Stimulated activated CD4-positive, alpha-beta T cell treated with anti-CD3 and anti-CD28 coated beads, TNF-alpha, amount 100 ng/mL, for 24 hours (primary cell): ENCODE measurements around the gene NOTCH4.

ENCODE experiments used
- DNase-seq, 3 experiments: peaks; one replicate each; pipeline ENCODE4 v3.0.0-alpha.2; 2020; ENCODE audit warnings: low read depth in 3 of 3

Gene NOTCH4

DNA sequence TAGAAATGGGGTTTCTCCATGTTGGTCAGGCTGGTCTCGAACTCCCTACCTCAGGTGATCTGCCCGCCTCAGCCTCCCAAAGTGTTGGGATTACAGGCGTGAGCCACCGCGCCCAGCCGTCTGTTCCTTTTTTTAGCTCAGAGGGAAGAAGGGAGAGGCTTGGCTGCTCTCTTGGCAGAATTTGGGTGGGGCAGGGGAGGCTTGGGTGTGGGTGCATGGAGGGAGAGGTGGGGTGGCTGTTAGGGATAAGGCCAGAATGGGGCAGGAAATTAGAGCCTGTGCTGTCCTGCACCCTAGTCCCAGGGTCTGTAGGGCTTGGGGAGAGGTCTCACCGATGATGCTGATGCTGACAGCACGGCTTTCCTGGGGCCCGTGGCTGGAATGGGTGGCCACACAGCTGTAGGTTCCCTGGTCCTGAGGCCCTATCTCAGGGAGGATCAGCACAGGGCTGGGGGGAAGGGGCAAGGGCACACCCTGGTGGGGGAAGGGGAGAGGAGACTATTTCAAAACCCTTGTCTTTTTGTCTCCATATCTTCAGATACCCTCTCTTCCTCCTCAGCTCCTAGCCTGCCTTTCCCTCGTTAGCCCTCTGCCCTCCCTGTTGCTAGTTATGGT, 41.8 kb downstream of the NOTCH4 start:
- no peak for DNase-seq

- no peak for DNase-seq
Observed at GRCh38 chr6:32181148-32181702, 42.6 kb downstream of the NOTCH4 start.

- DNase-seq, result no peak
Observed at GRCh38 chr6:32179766-32180405, 44.0 kb downstream of the NOTCH4 start.

DNA sequence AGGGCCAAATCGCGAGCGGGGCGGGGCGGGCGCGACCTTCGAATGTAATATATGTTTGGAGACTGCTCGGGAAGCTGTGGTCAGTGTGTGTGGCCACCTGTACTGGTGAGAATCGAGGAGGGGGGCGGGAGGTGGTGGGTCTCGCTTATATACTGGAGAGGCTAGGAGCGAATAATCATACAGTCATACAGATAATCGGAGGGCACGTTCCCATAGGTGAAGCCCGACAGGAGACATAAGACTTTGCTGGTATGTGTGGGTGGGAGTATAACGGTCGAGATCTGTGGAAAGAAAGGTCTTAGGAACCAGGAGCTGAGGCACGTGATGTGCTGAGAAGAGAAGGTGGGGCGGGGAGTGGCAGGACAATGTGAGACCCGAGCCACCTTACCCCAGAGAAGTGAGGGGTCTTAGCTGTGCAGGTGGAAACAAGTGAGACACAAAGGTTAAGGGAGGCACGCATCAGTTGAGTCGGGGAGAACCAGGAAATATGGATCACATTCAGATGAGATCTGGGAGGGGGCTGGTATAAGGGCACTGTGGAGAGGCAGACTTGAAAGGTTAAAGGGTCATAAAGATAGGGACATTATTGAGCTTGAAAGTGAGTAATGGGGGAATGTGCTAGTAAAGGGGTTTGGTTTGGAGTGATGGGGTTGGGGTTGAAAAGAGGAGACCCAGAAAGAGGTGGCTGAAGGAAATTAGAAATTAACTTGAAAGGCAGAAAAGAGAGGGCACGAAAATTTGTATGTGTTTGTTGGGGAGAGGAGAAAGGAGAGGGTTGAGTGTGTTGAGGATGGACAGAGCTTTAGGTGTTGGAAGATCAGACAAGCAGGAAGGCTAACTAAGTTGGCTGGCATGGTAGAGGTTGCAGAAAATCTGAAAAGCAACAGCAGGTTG, 45.1 kb downstream of the NOTCH4 start:
- DNase-seq, result no peak

GRCh38 chr6:32177788-32178546, 45.9 kb downstream of the NOTCH4 start, which contains the start of gene RNF5:
Gene RNF5, plus strand, starts transcription at chr6:32178405. Its CDS starts 107 bp downstream, at chr6:32178512.
- DNase-seq, result peak; percentile 81 to 92 (median 88)

DNA sequence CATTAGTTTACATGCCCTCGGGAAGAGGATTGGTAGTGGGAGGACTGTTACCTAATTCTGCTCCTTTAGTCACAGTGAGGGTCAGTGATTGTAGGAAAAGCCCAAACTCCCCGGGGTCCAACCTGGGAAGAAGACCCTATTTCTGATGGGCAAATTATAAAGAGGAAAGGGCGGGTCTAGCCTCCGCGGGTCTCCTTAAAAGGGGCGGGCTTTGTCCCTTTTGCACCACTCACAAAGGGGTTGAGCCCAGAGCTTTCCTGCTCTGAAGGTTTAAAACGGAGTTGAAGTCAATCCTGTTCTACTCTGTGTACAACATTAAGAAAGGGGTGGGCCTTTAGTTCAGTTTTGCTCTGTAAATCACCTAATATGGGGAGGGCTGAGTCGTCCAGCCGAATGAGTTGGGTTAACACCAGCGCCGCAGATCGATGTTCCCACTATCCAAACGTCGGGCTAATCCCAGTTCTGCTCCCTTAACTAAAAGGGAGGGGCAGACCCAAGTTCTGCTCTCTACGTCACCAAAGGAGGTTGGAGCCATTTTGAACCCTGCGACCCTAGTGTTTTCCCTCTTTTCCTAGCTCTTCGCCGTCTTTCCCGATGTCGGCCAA, 46.6 kb downstream of the NOTCH4 start:
- DNase-seq, result no peak

- no peak for DNase-seq
Observed at GRCh38 chr6:32176476-32177182, 47.2 kb downstream of the NOTCH4 start.

GRCh38 chr6:32175711-32176475, 48.0 kb downstream of the NOTCH4 start, which contains the start of gene AGPAT1:
Gene AGPAT1, minus strand, starts transcription at chr6:32176084. Its CDS starts 4,588 bp downstream, at chr6:32171496.
- peak; percentile 92 to 98 (median 94) for DNase-seq

DNA sequence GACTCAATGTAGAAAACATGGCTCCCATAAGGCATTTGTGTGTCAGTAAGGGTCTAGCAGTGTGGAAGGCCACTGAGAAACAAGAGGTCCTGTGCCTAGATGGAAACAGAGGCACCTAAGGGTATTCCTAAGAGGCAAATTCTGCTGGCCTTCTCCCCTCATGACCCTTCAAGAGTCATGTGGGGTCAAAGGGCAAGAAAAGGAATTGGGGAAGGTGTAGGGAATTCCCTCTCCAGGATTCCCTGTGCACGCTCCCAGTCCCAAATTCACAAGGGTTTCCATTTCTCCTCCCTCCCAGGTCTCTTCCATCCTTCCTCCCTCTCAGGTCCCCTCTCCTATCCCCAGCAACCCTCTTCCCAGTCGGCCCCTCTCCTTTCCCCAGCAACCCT, 48.6 kb downstream of the NOTCH4 start:
- no peak for DNase-seq

- no peak for DNase-seq
Observed at GRCh38 chr6:32174416-32174815, 49.5 kb downstream of the NOTCH4 start.

- no peak for DNase-seq
Observed at GRCh38 chr6:32173051-32173727, 50.7 kb downstream of the NOTCH4 start.

- no peak for DNase-seq
Observed at GRCh38 chr6:32171234-32171633, 52.6 kb downstream of the NOTCH4 start.

DNA sequence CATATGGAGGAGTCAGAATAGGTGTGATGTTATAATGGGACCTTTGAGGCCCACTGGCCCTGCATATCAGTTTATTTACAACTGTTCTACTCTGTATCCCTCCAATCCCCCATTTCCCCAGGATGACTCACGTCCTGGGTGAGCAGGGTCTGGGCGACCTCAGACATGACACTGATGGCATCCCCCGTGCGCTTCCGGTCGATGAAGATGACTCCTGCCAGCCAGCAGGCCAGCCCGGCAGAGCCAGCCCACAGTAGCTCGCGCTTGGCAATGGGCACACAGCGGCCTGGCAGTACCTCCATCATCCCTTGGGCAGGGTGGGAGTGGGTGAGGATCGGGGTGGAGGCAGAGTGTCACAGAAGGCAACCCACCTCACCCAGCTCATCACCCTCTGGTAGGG, 53.6 kb downstream of the NOTCH4 start:
- no peak for DNase-seq

GRCh38 chr6:32168807-32169591, 54.9 kb downstream of the NOTCH4 start:
- DNase-seq, result no peak

DNA sequence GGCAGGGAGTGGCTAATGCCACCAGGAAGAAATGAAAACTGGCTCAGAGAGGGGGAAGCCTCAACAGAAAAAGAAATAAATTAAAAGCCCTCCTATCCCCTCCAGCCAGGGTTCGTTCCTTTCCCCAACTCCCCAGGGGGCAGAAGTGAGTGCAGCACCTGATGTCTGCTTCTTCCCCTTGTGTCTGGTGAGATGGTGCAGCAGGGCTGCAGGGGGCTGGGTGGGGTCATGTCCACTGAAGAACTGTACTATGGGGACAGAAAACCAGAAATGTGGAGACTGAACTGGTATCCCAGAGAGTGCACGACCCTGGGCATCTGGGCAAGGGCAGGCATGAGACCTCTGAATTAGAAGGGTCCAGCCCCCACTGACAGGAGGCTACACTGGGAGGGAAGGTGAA, 55.5 kb downstream of the NOTCH4 start:
- no peak for DNase-seq

DNA sequence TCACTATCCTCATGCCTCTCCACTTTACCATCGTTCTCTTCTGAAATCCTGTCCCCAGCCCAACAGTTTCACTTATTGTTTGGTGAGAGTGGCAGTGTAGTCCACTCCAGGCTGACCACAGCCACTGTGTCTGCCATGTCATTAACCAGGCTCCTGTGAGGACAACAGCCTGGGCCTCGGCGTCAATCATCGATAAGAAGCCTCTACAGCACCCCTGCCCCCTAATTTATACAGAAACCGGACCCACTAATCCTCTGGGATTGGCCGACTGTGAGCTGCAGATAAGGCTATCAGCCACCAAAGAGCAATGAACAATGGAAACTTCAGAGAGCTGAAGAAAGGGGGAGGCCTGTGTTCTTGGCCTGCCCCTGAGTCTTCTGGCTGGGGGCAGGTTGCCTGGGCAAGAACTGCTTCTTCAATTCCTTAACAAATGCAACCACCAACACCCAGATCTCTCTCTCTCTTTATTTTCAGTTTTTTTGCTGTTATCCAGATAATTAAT, 56.1 kb downstream of the NOTCH4 start:
- no peak for DNase-seq

DNA sequence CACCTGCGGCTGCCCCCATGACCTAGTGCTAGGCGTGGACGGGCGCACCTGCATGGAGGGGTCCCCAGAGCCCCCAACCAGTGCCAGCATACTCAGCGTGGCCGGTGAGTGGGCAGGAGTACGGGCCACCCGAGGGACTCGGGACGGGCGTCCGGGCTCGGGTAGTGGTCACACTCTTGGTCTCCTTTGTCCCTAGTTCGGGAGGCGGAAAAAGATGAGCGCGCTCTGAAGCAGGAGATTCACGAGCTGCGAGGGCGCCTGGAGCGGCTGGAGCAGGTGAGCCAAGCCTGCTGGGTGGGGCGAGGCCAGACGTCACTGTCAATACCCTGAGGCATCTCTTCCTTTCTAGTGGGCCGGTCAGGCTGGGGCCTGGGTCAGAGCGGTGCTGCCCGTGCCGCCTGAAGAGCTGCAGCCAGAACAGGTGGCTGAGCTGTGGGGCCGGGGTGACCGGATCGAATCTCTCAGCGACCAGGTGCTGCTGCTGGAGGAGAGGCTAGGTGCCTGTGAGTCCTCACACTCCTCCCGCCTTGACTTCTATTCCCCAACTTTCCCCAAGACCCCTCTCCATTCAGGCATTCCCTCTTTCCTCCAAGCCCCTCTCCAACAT, 56.6 kb downstream of the NOTCH4 start:
- no peak for DNase-seq
